ENCODE measurements around the gene ZNF569. TPM values are rescaled to one million over a fixed set of nuclear protein-coding genes. Genes with fewer than 3 reads are reported as not detected.

ZNF569 gene
- total RNA-seq, result 7.2 and 8.3 TPM in 2 replicates

GRCh38 chr19:37466798-37467607 lies at the start of gene ZNF569:
Gene ZNF569 (minus strand): TSS chr19:37467444. CDS start chr19:37444921, 22,523 bp downstream.

GRCh38 chr19:37506387-37507166 lies 39.3 kb upstream of the ZNF569 start, which contains the start of gene ZNF793:
Gene ZNF793 (plus strand): TSS chr19:37506939. CDS start chr19:37523440, 16,501 bp downstream.

GRCh38 chr19:37468961-37469777 lies 1.9 kb upstream of the ZNF569 start, which contains the start of gene ZNF570:
Gene ZNF570 (plus strand): TSS chr19:37469356. CDS start chr19:37470355, 999 bp downstream.

GRCh38 chr19:37370880-37371661 lies 96.2 kb downstream of the ZNF569 start, which contains the start of gene ZNF527:
Gene ZNF527 (plus strand): TSS chr19:37371099. CDS start chr19:37374199, 3,100 bp downstream.

Other genes with a start within 250 kb of the ZNF569 start
- gene ZNF383, start 249.2 kb downstream of the ZNF569 start, total RNA-seq, result 4.7 and 5.3 TPM in 2 replicates
- 4.2 and 4.8 TPM in 2 replicates for gene ZNF527, start 96.3 kb downstream of the ZNF569 start, total RNA-seq
- 8.2 and 9.9 TPM in 2 replicates for gene ZNF570, start 1.9 kb upstream of the ZNF569 start, total RNA-seq
- gene ZNF793, start 39.5 kb upstream of the ZNF569 start, total RNA-seq, result 0.87 and 1.6 TPM in 2 replicates
- 2.4 and 3.0 TPM in 2 replicates for gene ZNF571, start 127.3 kb upstream of the ZNF569 start, total RNA-seq
- 0.81 and 0.92 TPM in 2 replicates for gene ZNF540, start 127.4 kb upstream of the ZNF569 start, total RNA-seq
- gene ZFP30, start 188.0 kb upstream of the ZNF569 start, total RNA-seq, result 13.6 and 14.5 TPM in 2 replicates